GM23338 (cell line): ENCODE measurements around the gene MAG.

Experiments
- JUNB ChIP-seq: IDR thresholded peaks from one replicate; pipeline ENCODE4 v1.6.1; 2016; ENCODE audit warnings: antibody characterized with exemption; ENCODE audit not compliant: unreplicated experiment
- POLR2AphosphoS5 ChIP-seq: IDR thresholded peaks from 2 replicates; pipeline ENCODE4 v1.6.1; 2016; ENCODE audit warnings: antibody characterized with exemption, low read depth
- ZNF331 ChIP-seq: fragments of 250-450 bp; sonication (Bioruptor Pico); IDR thresholded peaks from 2 replicates; pipeline ENCODE4 v1.5.0; 2020; ENCODE audit warnings: low read depth, mild to moderate bottlenecking, moderate library complexity
- TF ChIP-seq, protein P1 (sequence below), 2 experiments: fragments of 200-600 bp in 1 of 2; sonication (generic) in 1 of 2; conservative IDR thresholded peaks; 2 replicates each; pipeline versions ENCODE4 v1.5.1 to v1.6.1; 2016 to 2017; ENCODE audit warnings: antibody characterized with exemption in 2 of 2, low read depth in 2 of 2, mild to moderate bottlenecking in 2 of 2, moderate library complexity in 1 of 2
- TF ChIP-seq, protein P2 (sequence below): IDR thresholded peaks from one replicate; pipeline ENCODE4 v1.6.1; 2018; ENCODE audit warnings: antibody characterized with exemption; ENCODE audit not compliant: unreplicated experiment

DNA sequence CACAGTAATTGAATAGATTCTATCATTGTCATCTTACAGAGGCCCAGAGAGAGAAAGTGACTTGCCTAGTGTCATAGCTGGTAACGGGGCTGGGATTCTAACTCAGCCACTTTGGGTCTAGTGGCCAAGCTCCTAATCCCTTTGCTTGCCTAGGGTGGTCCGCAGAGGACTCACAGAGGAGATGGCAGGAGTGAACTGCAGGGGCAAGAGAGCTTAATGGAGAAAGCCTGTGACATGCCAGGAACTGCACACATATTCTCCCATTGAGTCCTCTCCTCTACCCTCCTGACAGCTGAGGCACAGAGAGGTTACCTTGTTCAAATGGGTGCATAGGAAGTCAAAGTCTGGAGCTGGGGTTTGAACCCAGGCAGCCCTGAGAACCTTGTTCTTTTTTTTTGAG, 40.5 kb upstream of the MAG start:
- TF ChIP-seq, protein P1, sequence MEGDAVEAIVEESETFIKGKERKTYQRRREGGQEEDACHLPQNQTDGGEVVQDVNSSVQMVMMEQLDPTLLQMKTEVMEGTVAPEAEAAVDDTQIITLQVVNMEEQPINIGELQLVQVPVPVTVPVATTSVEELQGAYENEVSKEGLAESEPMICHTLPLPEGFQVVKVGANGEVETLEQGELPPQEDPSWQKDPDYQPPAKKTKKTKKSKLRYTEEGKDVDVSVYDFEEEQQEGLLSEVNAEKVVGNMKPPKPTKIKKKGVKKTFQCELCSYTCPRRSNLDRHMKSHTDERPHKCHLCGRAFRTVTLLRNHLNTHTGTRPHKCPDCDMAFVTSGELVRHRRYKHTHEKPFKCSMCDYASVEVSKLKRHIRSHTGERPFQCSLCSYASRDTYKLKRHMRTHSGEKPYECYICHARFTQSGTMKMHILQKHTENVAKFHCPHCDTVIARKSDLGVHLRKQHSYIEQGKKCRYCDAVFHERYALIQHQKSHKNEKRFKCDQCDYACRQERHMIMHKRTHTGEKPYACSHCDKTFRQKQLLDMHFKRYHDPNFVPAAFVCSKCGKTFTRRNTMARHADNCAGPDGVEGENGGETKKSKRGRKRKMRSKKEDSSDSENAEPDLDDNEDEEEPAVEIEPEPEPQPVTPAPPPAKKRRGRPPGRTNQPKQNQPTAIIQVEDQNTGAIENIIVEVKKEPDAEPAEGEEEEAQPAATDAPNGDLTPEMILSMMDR (conservative IDR thresholded peaks at IDR 0.05; ENCODE audit: low read depth in 2 of 2), result no peak
- TF ChIP-seq JUNB, result no peak
- no peak for TF ChIP-seq ZNF331 (CRISPR knock-in tag)
- TF ChIP-seq, protein P2, sequence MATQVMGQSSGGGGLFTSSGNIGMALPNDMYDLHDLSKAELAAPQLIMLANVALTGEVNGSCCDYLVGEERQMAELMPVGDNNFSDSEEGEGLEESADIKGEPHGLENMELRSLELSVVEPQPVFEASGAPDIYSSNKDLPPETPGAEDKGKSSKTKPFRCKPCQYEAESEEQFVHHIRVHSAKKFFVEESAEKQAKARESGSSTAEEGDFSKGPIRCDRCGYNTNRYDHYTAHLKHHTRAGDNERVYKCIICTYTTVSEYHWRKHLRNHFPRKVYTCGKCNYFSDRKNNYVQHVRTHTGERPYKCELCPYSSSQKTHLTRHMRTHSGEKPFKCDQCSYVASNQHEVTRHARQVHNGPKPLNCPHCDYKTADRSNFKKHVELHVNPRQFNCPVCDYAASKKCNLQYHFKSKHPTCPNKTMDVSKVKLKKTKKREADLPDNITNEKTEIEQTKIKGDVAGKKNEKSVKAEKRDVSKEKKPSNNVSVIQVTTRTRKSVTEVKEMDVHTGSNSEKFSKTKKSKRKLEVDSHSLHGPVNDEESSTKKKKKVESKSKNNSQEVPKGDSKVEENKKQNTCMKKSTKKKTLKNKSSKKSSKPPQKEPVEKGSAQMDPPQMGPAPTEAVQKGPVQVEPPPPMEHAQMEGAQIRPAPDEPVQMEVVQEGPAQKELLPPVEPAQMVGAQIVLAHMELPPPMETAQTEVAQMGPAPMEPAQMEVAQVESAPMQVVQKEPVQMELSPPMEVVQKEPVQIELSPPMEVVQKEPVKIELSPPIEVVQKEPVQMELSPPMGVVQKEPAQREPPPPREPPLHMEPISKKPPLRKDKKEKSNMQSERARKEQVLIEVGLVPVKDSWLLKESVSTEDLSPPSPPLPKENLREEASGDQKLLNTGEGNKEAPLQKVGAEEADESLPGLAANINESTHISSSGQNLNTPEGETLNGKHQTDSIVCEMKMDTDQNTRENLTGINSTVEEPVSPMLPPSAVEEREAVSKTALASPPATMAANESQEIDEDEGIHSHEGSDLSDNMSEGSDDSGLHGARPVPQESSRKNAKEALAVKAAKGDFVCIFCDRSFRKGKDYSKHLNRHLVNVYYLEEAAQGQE, result no peak
- no peak for TF ChIP-seq POLR2AphosphoS5
